G401 (cell line): Measurements from ENCODE around the gene CCL5. TPM values are rescaled to one million over a fixed set of nuclear protein-coding genes. Genes with fewer than 3 reads are reported as not detected.

Source experiments
- DNase-seq: peaks from one replicate; pipeline ENCODE4 v3.0.0-alpha.2; 2015; ENCODE audit warnings: low spot score
- in situ Hi-C: cut with HindIII; loops from 2 replicates; pipeline ENCODE4 v1.10.0; 2016; ENCODE audit warnings: low sequenced_read_pairs, mixed read lengths
- total RNA-seq: library from RNA; depleted of rRNA; stranded (reverse); fragments of >200 nt; shearing (Covaris generic); gene quantifications from 2 replicates; pipeline ENCODE4 v1.2.3, GENCODE V29; 2014

CCL5 gene
- total RNA-seq, 1 experiment from 2014 or later = not detected

DNA sequence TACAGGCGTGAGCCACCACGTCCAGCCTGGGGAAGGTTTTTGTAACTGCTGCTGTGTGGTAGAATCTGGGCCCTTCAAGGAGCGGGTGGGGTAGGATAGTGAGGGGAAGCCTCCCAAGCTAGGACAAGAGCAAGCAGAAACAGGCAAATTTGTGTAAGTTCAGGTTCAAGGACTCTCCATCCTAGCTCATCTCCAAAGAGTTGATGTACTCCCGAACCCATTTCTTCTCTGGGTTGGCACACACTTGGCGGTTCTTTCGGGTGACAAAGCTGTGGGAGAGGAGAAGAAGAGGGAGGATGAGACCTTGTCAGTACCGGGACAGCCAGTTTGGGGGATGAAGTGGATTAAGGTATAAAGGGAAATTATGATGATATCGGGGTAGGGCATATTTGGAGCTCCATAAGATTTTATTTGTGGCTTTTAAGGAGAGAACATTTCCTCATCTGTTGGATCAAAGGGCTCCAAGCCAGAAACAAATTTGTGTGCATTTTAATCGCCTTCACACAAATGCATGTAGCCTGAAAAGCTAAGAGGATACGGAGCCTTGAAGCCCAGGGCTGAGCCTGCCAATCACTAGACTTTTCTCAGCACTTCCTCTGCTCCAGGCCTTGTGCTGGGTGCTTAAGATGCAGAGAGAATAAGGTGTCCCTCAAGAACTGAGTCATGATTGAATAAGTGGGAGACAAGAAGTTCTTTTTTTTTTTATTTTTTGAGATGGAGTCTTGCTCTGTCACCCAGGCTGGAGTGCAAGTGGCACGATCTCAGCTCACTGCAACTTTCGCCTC lies 7.8 kb downstream of the CCL5 start:
- DNase-seq = no peak
- in situ Hi-C loops = no loop called here

DNA sequence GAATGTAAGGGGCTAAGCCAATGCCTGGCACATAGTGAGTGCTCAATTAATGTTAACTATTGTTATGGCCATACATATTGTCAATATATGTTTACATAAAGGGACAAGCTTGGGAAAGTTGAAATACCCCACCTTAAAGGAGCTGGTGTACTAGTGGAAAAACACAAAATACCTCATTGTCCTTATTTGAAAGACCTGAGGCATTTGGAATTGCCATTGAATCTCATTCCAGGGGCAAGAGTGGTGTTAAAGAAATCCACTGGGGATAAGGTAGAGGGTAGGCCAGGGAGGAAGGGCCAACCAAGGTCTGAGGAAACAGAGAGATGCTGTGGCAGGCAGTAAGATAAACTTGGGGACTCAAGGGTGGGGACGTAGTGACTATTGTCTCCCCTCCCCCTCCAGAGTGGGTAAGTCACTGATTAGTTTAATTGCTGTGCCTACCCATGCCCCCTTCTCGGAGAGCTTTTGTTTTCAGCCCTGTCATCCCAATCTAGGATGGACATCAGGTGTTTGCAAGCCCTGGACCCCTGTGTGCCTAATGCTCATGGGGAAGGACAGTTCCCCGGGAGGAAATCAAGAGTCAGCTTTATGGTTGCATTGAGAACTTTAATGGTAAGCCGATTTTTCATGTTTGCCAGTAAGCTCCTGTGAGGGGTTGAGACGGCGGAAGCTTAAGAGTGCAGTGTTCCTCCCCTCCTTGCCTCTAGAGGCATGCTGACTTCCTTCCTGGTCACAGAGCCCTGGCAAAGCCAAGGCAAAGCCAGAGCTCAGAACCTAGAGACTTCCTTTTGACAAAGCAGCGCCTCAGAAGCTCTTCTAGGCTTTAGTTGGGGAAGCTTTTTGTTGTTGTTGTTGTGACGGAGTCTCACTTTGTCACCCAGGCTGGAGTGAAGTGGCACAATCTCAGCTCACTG lies 9.0 kb downstream of the CCL5 start:
- in situ Hi-C loops = no loop called here
- no peak for DNase-seq

GRCh38 chr17:35868737-35869136 lies 11.4 kb downstream of the CCL5 start, which contains the start of gene HEATR9:
Gene HEATR9, minus strand, starts transcription at chr17:35868891. Its CDS starts 149 bp downstream, at chr17:35868742.
- in situ Hi-C loops = no loop called here

DNA sequence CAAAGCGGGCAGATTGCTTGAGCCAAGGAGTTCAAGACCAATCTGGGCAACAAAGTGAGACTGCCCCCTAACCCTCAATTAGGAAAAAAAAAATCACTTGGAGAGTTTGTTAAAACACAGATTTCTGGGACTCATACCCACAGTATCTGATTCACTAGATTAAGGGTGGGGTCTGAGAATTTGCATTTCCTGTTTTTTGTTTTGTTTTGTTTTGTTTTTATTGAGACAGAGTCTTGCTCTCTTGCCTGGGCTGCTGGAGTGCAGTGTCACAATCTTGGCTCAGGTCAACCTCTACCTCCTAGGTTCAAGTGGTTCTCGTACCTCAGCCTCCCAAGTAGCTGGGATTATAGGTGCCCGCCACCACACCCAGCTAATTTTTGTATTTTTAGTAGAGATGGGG lies 12.6 kb downstream of the CCL5 start:
- in situ Hi-C loops = no loop called here
- no peak for DNase-seq

More at GRCh38 chr17:35868737-35869136, 11.4 kb downstream of the CCL5 start, which contains the start of gene HEATR9:
- DNase-seq = no peak

DNA sequence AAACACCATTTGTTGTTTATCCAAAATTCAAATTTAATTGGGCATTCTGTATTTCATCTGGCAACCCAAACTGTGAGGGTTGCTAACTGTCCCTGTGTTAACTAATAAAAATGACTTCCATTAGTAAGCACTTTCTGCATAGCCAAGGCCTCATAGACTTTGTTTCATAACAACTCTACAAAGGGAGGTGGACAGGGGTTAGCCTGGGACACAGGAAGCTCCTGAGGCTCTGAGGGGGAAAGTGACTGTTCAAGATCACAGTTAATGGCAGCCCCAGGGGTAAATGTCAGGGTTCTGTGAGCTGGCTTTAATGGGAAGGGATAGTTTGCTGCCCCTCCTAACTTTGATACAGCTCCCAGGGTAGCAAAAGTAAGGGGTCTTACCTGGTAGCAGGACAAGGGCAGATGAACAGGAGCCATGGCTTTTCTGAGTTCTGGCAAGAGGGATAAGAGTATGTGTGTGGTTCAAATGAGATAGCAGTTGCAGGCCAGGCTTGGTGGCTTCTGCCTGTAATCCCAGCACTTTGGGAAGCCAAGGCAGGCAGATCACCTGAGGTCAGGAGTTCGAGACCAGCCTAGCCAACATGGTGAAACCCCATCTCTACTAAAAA lies 13.7 kb downstream of the CCL5 start:
- in situ Hi-C loops = no loop called here
- DNase-seq = no peak

- DNase-seq = no peak
- in situ Hi-C loops = no loop called here
Observed at GRCh38 chr17:35865412-35866340, 14.5 kb downstream of the CCL5 start.

DNA sequence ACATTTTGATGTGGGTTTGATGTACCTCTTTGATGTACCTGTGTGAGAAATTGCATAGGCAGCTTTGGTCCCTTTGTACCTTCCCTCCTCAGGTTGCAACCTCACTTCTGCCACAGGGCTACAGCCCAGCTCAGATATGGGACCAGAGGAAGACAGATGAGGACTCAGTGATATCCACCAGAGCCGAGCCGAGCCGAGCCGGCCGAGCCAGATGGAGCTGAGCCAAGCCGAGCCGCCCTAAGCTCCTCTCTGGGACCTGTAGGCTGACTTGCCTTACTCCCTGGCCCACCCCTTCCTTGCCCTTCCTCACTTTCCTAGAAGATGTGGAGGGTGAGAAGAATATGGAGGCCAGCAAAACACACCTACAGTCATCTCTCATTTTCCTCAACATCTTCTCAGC lies 15.3 kb downstream of the CCL5 start:
- no peak for DNase-seq
- in situ Hi-C loops = no loop called here

- no peak for DNase-seq
- in situ Hi-C loops = no loop called here
Observed at GRCh38 chr17:35856603-35857002, 23.6 kb downstream of the CCL5 start.

DNA sequence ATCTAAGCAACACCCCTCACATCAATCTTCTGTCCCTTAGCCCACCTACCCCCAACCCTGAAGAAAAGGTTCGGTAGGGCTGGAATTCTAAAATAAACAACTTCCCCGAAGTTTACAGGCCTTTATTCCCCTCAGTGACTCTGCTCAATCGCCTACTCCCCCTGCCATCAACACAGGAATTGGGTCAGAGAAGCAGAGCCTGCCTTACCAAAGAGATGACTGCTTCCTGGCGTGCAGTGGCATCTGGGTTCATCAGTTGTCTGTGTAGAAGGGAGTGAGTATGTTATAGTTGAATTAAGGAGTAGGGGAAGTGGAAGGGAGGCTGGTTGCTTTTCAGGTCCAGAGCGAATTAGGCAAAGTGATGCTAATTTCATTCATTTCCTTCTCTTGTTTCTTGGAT lies 24.2 kb downstream of the CCL5 start:
- DNase-seq = no peak

DNA sequence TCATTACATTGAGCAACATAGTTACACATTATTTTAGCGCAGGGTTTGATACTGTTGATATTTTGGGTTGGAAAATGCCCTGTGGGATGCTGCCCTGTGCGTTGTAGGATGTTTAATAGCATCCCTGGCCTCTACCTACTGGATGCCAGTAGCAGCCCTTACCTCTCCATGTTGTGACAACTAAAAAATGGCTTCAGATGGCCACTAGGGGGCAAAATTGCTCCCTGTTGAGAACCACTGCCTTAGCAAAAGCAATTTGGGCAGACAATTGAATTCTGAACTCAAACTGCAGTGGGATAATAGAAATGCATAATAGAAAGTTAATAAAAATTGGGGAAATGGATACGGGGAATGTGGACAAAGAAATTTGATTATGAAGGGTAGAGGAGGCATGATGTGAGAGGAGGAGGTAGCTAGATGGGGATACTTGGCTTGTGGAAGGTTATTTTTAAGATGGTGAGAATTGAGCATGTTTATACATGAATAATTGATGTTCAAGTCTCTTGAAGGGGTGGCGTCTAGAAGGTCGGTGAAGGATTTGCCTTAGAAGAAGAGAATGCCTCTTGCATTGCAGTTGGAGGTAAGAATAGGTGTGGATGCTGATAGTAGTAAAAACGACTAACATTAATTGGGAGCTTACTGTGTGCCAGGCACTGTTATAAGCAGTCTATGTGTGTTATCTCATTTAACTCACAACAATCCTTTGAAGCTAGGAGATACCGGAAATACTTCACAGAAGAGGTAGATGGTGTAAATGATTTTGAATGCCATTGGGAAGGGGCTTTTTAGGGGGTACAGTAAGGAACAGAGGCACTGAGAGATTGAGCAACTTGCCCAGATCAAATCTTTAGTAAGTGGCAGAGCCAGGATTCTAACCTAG lies 30.5 kb downstream of the CCL5 start:
- DNase-seq = peak; percentile 76
- in situ Hi-C loops = no loop called here

More for the DNA sequence above, 24.2 kb downstream of the CCL5 start:
- in situ Hi-C loops = no loop called here

GRCh38 chr17:35847633-35848373 lies 32.4 kb downstream of the CCL5 start:
- in situ Hi-C loops = no loop called here
- DNase-seq = no peak

DNA sequence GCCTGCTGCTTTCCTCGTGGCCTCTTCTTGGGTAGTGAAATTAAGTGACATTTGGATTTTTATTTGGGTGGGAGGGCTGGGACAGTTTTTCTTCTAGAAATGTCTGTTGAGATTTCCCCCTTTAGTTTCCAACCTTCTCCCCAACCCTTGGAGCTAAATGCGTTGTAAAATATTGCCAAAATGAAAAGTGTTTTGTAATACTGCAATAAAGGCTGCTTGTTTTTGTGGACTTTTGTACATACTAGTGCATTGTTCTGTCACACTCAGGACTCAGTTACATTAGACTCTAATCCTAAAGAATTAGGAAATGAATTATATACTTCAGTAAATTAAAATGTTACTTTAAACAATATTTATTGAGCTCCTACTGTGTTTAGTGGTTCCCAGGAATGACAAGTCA lies 33.2 kb downstream of the CCL5 start:
- DNase-seq = no peak

DNA sequence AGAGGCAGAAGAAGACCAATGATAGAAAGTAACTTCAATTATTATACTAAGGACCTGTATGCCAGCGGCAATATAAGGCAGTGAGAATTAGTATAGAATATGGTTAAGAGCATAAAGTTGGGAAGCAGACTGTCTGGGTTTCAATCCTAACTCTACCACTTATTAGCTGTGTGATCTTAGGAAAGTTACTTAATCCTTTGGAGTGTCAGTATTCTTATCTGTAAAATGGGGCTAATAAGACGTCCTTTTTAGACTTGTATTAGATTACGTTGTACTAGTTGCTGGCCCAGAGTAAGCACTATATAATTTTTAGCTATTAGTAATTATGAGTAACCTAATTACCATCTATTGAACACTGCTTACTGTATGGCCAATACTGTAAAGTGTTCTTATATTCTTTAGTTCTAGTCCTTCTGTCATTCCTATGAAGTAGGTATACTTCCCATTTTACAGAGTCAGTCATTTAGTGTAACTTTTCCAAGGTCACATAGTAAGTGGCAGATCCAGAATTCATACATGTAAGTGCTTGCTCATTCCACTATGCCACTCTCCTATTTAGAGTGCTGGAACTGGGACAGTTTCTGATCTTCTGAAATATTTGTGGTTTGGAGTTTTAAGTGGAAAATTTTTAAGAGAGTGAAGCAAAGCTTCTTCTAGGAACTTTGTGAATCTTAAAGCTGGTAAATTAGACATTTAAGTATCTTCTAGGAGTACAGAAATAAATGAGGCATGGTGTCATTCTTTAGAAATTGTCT lies 33.9 kb downstream of the CCL5 start:
- in situ Hi-C loops = no loop called here
- DNase-seq = no peak

More for the DNA sequence above, 33.2 kb downstream of the CCL5 start:
- in situ Hi-C loops = no loop called here

GRCh38 chr17:35844547-35844946 lies 35.6 kb downstream of the CCL5 start:
- DNase-seq = no peak
- in situ Hi-C loops = no loop called here

DNA sequence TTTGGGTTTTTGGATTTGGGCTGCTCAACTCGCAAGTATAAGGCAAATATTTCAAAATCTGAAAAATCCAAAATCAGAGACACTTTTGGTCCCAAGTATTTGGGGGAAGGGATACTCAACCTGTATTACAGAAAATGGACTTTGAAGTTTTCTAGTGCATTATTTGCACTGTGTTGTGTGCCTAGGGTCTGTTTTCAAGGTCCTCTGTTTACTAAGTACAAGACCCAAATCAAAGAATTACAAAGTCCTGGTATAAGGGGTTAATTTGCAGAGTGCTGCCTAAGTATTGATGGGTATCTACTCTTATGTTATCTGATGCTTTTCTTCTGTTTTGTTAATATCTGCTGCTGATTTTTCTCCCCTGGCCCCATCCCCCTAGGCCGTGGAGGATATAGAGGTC lies 36.5 kb downstream of the CCL5 start:
- no peak for DNase-seq
- in situ Hi-C loops = no loop called here

- in situ Hi-C loops = no loop called here
Observed at GRCh38 chr17:35842239-35842638, 37.9 kb downstream of the CCL5 start.

More at GRCh38 chr17:35842239-35842638, 37.9 kb downstream of the CCL5 start:
- no peak for DNase-seq
